ENCODE measurements around the gene BCL2A1.
"Not testable (repeated sequence)": the region's sequence is repeated elsewhere in the genome, so short reads cannot be mapped to it uniquely, and the experiment has no call there.

DNA sequence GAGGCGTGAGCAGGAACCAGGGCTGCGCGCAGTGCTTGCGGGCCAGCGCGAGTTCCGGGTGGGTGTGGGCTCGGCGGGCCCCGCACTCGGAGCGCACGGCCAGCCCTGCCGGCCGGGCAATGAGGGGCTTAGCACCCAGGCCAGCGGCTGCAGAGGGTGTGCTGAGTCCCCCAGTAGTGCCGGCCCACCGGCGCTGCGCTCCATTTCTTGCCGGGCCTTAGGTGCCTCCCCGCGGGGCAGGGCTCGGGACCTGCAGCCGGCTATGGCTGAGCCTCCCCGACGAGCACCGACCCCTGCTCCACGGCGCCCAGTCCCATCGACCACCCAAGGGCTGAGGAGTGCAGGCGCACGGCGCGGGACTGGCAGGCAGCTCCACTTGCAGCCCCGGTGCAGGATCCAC lies 44.9 kb downstream of the BCL2A1 start:
- TF ChIP-seq, protein P1, sequence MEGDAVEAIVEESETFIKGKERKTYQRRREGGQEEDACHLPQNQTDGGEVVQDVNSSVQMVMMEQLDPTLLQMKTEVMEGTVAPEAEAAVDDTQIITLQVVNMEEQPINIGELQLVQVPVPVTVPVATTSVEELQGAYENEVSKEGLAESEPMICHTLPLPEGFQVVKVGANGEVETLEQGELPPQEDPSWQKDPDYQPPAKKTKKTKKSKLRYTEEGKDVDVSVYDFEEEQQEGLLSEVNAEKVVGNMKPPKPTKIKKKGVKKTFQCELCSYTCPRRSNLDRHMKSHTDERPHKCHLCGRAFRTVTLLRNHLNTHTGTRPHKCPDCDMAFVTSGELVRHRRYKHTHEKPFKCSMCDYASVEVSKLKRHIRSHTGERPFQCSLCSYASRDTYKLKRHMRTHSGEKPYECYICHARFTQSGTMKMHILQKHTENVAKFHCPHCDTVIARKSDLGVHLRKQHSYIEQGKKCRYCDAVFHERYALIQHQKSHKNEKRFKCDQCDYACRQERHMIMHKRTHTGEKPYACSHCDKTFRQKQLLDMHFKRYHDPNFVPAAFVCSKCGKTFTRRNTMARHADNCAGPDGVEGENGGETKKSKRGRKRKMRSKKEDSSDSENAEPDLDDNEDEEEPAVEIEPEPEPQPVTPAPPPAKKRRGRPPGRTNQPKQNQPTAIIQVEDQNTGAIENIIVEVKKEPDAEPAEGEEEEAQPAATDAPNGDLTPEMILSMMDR (conservative IDR thresholded peaks at IDR 0.05) = not testable (repeated sequence)
- TF ChIP-seq ZFX (IDR thresholded peaks at IDR 0.05) = not testable (repeated sequence)

Measured in C4-2B (cell line).